SKM-1 (cell line): Measurements from ENCODE around the gene LRGUK.

Source experiments
- DNase-seq: peaks from one replicate; lab custom pipeline; 2025; ENCODE audit not compliant: unreplicated experiment; lab: John Stamatoyannopoulos, UW

The LRGUK gene

GRCh38 chr7:134126596-134126965, 559 bp upstream of the LRGUK start:
- DNase-seq: no peak

- no peak for DNase-seq
Observed at GRCh38 chr7:134128829-134129228, 1.7 kb downstream of the LRGUK start.

GRCh38 chr7:134129856-134130523, 2.9 kb downstream of the LRGUK start:
- DNase-seq: no peak

- DNase-seq: no peak
Observed at GRCh38 chr7:134134004-134134403, 6.9 kb downstream of the LRGUK start.

GRCh38 chr7:134140889-134141867, 14.0 kb downstream of the LRGUK start:
- DNase-seq: peak; percentile 54

- no peak for DNase-seq
Observed at GRCh38 chr7:134141868-134142264, 14.7 kb downstream of the LRGUK start.

GRCh38 chr7:134153493-134154136, 26.5 kb downstream of the LRGUK start:
- DNase-seq: no peak

- no peak for DNase-seq
Observed at GRCh38 chr7:134154581-134155130, 27.5 kb downstream of the LRGUK start.

- no peak for DNase-seq
Observed at GRCh38 chr7:134155206-134155605, 28.1 kb downstream of the LRGUK start.

GRCh38 chr7:134155871-134156270, 28.7 kb downstream of the LRGUK start:
- DNase-seq: no peak

- DNase-seq: no peak
Observed at GRCh38 chr7:134165252-134165651, 38.1 kb downstream of the LRGUK start.

GRCh38 chr7:134167250-134167649, 40.1 kb downstream of the LRGUK start:
- no peak for DNase-seq

GRCh38 chr7:134167841-134168240, 40.7 kb downstream of the LRGUK start:
- no peak for DNase-seq

- DNase-seq: peak; percentile 77
Observed at GRCh38 chr7:134174795-134175261, 47.7 kb downstream of the LRGUK start.

- no peak for DNase-seq
Observed at GRCh38 chr7:134175334-134176036, 48.3 kb downstream of the LRGUK start.

GRCh38 chr7:134176037-134176350, 48.9 kb downstream of the LRGUK start:
- DNase-seq: no peak

GRCh38 chr7:134179036-134180011, 52.2 kb downstream of the LRGUK start:
- DNase-seq: no peak

- no peak for DNase-seq
Observed at GRCh38 chr7:134180376-134180775, 53.2 kb downstream of the LRGUK start.

GRCh38 chr7:134182078-134182477, 54.9 kb downstream of the LRGUK start:
- no peak for DNase-seq

- DNase-seq: no peak
Observed at GRCh38 chr7:134184767-134185166, 57.6 kb downstream of the LRGUK start.
